GM12875 (cell line): ENCODE data around the gene RTKN.

Source experiments
- H3K4me3 ChIP-seq: one replicate; pipeline ENCODE4 v1.5.1; 2011; ENCODE audit warnings: low read depth, low read length, control low read depth
- TF ChIP-seq, protein P1 (sequence below): IDR thresholded peaks from 2 replicates; pipeline ENCODE4 v1.5.1; 2011; ENCODE audit warnings: low read depth, mild to moderate bottlenecking, control low read depth, inconsistent platforms, low read length, moderate library complexity, borderline replicate concordance; ENCODE audit not compliant: insufficient read depth

RTKN gene

DNA sequence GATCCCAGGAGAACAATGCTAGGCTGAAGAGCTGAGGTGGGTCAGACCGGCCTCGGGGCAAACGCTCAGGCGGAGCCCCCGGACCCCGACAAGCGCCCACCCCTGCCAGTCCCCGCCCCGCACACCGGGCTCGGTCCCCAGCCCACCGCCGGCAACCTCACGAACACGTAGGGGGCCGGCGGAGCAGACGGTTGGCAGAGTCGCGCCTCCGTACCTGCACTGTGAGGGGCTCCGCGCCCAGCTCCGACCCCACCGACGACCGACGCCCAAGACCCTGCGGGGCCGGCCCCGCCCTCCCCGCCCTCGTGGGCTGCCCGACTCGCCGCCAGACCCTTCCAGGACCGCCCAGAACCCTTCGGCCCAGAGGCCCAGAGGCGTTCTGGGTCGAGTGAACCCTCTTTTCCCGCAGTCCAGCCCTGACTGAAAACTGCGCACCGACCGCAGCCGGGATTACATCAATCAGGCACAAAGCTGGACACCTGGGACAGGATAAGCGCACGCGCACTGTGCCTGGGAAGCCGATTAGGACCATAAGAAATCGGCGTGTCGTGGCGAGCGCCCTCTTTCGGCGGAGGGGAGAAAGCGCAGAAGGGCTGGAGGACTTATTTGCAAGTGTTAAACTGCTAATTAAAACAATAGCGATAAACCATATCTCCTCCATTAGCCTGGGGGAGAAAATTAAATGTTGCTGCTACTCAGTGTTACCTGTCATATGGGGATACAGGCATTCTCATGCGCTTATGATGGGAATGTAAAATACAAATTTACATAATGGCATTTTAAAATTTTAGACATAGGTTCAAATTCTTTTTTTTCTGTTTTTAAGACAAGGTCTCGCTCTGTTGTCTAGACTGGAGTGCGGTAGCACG, 49.9 kb downstream of the RTKN start:
- H3K4me3 ChIP-seq: peak overlapping the region; percentile 65
- TF ChIP-seq, protein P1, sequence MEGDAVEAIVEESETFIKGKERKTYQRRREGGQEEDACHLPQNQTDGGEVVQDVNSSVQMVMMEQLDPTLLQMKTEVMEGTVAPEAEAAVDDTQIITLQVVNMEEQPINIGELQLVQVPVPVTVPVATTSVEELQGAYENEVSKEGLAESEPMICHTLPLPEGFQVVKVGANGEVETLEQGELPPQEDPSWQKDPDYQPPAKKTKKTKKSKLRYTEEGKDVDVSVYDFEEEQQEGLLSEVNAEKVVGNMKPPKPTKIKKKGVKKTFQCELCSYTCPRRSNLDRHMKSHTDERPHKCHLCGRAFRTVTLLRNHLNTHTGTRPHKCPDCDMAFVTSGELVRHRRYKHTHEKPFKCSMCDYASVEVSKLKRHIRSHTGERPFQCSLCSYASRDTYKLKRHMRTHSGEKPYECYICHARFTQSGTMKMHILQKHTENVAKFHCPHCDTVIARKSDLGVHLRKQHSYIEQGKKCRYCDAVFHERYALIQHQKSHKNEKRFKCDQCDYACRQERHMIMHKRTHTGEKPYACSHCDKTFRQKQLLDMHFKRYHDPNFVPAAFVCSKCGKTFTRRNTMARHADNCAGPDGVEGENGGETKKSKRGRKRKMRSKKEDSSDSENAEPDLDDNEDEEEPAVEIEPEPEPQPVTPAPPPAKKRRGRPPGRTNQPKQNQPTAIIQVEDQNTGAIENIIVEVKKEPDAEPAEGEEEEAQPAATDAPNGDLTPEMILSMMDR: peak; percentile 99

DNA sequence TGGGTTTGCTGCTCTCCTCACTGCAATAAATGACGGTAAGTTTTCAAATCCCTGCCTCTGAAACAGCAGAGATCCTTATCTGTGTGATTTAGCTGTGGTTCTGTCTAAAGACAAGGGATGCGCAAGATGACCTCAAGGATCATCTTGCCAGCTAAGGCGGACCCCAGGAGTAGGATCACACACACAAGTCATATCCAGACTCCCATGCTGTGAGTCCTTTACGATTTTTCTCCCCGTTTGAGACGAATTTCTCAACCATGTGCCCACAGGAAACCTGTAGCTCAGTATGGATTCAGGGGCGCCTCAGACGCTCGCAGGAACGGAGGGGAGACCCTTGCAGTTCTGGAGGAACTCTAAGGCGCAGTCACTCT, 50.5 kb downstream of the RTKN start:
- H3K4me3 ChIP-seq: peak overlapping the region; percentile 65
- TF ChIP-seq, protein P1: no peak

DNA sequence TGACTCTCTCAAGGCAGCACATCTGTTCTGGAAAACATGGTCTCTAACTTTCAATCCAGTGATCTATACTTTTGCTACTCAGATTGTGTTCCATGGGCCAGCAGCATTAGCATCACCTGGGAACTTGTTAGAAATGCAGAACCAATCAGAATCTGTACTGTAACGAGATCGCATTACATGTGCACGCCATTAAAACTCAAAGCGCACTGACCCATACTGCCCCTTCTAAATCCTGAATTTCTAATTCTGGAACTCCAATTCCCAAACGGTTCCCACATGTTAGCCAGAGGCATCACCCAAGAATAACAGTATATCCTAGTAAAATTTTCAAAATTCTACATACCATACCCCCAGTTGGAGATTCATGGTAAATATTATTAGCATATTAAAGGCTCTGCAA, 51.1 kb downstream of the RTKN start:
- no peak overlapping the region for H3K4me3 ChIP-seq
- TF ChIP-seq, protein P1: no peak

DNA sequence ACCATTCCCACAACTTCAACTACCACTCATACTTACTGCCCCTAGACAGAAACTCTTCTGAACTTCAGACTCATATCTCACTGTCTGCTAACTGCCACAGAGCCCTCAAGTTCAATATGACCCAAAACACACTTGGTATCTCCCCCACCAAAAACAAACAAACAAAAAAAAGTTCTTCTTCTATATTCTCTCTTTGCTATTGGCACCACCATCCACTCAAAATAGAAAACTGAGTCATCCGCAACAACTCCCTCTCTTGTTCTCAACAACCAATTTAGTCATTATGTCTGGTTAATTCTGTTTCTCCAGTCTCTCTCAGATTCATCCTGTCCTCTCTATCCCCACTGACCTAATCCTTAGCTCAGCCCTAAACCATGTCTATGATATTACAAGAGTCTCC, 54.4 kb downstream of the RTKN start:
- H3K4me3 ChIP-seq: no peak overlapping the region

DNA sequence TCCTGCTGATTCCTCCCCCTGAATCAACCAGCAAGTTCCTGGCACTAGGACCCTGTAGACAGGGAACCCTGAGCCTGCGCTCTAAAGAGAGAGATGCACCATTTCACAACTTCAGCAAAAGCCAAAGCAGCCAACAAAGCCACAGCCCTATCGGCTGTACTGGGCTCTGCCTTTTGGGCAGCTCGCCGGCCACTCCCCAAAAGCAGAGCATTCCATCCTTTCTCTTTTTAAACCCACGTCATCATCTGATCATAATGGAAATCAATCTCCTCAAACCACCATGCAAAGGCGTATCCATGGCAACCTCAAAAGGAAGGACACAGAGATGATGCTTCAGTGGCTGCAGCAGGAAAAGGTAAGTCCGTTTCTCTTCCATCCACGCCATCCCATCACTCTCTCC, 56.3 kb downstream of the RTKN start:
- no peak overlapping the region for H3K4me3 ChIP-seq
- TF ChIP-seq, protein P1: no peak

More for the DNA sequence above, 54.4 kb downstream of the RTKN start:
- TF ChIP-seq, protein P1: no peak

DNA sequence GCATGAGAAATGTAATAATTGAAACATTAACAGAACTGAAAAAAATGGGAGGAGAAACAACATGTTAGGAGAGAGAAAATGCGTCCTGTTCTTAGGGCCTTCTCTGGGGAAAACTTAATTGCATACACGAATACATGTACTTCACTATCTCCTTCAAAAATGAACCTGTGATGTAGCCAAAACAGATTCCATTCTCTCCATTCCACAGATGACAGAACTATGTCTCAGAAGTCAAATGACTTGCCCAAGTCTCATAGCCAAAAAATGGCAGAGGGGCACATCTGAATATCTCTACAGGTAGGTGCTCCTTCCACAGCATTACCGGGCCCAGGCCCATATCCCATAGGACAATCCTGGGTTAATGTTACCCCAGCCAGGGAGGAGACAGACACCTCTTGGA, 57.7 kb downstream of the RTKN start:
- no peak overlapping the region for H3K4me3 ChIP-seq
- TF ChIP-seq, protein P1: no peak

DNA sequence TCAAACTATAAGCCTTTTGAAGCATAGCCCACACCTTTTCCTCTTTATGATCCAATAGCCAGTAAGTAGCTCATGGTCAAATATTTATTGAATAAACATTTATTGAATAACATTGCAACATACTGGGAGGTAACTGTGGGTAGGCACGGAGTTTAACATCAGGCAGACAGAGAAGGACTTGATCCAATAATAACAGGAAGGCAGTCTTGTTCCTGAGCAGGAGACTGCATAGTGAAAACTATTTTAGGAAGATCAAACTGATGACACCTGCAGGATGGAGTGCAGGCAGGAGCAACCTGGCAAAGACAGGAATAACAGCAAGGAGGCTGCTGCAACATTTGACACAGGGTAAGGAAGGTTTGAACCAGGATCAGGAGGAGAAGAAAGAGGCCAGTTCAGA, 58.5 kb downstream of the RTKN start:
- TF ChIP-seq, protein P1: no peak
- no peak overlapping the region for H3K4me3 ChIP-seq
